GM12875 (cell line): ENCODE results near the gene TMC1.

ENCODE experiments used
- H3K4me3 ChIP-seq: one replicate; pipeline ENCODE4 v1.5.1; 2011; ENCODE audit warnings: low read depth, low read length, control low read depth
- CTCF ChIP-seq: IDR thresholded peaks from 2 replicates; pipeline ENCODE4 v1.5.1; 2011; ENCODE audit warnings: low read depth, mild to moderate bottlenecking, control low read depth, inconsistent platforms, low read length, moderate library complexity, borderline replicate concordance; ENCODE audit not compliant: insufficient read depth

TMC1 gene

GRCh38 chr9:72577212-72577753 is 55.9 kb downstream of the TMC1 start:
- no peak overlapping the region for H3K4me3 ChIP-seq
- TF ChIP-seq CTCF, result no peak

DNA sequence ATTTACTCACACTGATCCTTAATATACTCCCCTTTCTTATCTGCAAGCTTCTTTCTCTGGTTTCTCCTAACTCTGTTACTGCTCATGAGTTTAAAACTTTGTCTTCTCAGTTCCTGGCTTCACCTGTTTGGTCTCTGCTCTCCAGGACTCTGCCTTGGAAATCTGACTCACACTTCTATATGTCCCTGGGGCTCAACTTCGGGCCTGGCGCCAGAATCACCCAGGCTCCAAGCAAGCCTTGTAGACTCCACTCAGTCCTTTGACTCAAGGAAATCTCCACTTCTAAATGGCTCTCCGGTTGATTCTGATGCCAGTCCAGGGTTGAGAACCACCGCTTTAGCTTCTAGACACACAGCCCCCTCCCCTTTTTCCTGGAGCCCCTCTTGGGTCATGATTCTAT is 57.8 kb downstream of the TMC1 start:
- no peak overlapping the region for H3K4me3 ChIP-seq
- no peak for TF ChIP-seq CTCF

GRCh38 chr9:72579880-72580550 is 58.6 kb downstream of the TMC1 start:
- H3K4me3 ChIP-seq, result no peak overlapping the region
- TF ChIP-seq CTCF, result no peak

DNA sequence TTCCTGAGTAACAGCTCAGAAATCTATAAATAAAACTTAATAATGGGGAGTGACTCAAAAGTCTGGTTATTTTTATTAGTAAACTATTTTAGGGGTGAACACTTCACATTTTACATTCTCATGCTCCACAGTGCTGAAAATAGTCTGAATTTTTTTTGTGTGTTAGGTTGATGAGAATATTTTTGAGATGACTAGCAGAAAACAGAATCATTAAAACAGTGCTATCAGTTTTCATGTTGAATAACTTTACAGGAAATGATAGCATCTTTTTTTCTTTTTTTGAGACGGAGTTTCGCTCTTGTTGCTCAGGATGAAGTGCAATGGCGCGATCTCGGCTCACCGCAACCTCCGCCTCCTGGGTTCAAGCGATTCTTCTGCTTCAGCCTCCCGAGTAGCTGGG is 60.3 kb downstream of the TMC1 start:
- H3K4me3 ChIP-seq, result no peak overlapping the region
- no peak for TF ChIP-seq CTCF

DNA sequence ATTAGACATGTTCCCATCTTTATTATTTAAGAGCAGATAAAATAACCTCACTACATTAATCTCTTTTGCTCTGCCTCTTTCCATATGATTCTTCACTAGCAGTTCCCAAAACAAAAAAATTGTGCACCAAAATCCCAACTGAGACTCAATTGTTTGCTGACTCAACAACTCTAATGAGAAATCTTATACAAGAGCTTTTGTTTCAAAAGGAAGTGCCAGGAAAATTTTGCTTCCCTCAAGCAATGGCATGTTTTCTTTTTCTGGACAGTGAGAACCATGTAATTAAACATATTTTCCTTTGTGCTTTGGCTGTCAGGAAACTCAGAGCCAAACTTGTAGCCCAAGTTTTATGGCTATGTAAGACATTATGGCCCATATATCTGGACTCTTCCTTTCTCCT is 62.0 kb downstream of the TMC1 start:
- TF ChIP-seq CTCF, result no peak
- no peak overlapping the region for H3K4me3 ChIP-seq

GRCh38 chr9:72586388-72587130 is 65.2 kb downstream of the TMC1 start:
- H3K4me3 ChIP-seq, result no peak overlapping the region
- TF ChIP-seq CTCF, result no peak

GRCh38 chr9:72588336-72588735 is 66.9 kb downstream of the TMC1 start:
- H3K4me3 ChIP-seq, result no peak overlapping the region
- no peak for TF ChIP-seq CTCF
